T-helper 22 cell (primary cell): ENCODE results near the gene TPSAB1.
"Not testable (repeated sequence)": the region's sequence is repeated elsewhere in the genome, so short reads cannot be mapped to it uniquely, and the experiment has no call there.

Experiments
- DNase-seq: peaks from one replicate; pipeline ENCODE4 v3.0.0-alpha.2; 2020; ENCODE audit warnings: low read depth

Gene TPSAB1

DNA sequence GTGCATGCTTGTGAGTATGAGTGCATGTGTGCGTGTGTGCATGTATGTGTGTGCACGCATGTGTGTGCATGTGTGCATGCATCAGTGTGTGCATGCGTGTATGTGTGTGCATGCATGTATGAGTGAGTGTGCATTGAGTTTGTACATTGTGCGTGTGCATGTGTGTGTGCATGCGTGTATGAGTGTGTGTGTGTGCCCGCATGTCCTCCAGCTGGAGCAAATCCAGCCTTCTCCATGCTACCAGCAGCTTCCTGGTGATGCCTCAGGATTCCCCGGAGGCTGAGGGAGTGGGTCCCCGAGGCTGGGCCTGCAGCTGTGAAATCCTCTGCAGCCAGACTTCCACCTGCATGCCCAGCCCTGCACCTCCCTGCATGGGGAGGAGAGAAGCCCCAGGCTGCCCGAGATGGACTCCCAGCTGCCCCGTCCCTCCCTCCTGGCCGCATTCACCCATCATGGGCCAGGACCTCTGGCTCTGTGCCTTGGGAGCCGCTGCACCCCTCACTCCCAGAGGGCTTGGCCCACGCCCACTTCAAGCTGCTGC, 24.7 kb downstream of the TPSAB1 start:
- no peak for DNase-seq

DNA sequence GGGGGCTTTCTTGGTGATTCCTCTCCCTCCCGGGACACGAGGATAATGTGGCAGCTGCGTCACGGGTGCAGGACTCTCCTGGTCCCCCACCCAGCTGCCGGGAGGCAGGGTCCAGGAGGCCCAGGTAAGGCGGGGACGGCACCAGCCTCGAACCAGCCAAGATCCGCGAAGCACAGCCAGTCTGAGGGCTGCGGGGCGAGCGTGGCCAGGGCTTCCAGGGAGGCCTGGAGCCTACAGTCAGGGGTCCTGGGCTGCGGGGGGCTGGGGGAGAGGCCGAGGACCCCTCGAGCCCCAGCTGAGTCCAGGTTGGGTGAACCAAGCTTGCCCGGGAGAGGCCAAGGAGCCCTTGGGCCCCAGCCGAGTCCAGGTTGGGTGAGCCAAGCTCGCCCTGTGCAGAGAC, 25.3 kb downstream of the TPSAB1 start:
- no peak for DNase-seq

DNA sequence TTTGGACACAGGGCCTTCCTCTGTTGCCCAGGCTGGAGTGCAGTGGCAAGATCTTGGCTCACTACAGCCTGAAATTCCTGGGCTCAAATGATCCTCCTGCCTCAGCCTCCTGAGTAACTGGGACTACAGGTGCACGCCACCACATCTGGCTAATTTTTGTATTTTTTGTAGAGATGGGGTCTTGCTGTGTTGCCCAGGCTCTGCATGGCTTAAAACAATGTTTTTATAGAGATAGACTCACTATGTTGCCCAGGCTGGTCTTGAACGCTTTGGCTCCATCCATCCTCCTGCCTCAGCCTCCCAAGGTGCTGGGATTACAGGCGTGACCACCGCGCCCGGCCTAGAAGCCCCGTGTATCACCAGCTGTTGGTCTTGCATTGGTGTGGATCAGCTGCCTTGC, 28.9 kb downstream of the TPSAB1 start:
- not testable (repeated sequence) for DNase-seq

DNA sequence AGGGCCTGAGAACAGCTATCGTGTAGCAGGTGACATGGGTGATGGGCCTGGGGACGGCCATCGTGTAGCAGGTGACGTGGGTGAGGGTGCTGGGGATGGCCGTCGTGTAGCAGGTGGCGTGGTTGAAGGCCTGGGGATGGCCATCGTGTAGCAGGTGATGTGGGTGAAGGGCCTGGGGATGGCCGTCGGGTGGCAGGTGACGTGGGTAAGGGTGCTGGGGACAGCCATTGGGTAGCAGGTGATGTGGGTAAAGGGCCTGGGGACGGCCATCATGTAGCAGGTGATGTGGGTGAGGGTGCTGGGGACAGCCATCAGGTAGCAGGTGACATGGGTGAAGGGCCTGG, 30.8 kb downstream of the TPSAB1 start:
- no peak for DNase-seq

DNA sequence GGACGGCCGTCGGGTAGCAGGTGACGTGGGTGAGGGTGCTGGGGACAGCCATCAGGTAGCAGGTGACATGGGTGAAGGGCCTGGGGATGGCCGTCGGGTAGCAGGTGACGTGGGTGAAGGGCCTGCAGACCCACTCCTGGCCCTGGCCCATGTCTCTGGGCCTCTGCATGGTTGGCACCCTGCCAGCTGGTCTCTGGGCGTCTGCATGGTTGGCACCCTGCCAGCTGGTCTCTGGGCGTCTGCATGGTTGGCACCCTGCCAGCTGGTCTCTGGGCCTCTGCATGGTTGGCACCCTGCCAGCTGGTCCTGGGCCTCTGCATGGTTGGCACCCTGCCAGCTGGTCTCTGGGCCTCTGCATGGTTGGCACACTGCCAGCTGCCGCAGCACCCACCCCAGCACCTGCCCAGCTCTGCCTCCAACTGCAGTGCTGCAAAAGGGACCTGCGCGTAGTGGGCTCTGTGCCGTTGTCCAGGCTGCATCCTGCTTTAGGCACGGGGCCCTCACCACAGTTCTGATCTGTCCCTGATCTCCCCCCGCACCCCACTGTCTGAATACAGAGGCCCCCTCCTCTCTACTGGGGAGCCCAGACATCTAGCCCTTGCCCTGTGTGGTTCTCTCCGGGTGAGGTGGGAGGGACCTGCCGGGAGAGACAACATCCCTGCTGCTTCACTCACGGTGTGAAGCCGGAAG, 31.4 kb downstream of the TPSAB1 start:
- DNase-seq: not testable (repeated sequence)

DNA sequence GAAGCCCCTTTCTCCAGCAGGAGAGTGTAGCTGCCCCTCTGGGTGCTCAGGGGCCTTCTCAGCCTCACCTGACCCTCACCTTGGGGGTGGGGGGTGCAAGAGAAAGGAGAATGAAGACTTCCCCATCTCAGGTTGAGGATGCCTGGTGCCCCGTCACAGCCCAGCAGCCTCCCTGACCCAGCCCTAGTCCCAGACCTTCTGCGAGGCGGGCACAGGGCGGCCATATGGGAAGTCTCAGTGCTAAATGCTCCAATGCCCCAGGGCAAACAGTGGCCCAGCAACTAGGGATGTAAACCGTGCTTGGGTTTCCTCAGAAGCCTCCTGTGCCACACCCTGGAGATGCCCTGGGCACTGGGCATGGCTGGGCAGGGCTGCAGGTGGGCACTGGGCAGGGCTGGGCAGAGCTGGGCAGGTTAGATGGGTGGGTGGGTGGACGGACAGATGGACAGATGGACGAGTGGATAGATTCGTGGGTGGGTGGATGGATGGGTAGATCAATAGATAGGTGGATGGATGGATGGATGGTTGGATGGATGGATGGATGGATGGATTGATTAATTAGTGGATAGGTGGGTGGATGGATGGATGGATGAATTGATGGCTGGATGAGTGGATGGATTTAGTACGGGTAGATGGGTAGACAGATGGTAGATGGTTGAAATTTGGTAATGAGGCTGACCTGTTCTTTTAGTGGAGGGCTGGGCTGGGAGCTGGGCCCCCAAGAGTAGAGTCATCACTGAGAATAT, 32.1 kb downstream of the TPSAB1 start:
- no peak for DNase-seq

DNA sequence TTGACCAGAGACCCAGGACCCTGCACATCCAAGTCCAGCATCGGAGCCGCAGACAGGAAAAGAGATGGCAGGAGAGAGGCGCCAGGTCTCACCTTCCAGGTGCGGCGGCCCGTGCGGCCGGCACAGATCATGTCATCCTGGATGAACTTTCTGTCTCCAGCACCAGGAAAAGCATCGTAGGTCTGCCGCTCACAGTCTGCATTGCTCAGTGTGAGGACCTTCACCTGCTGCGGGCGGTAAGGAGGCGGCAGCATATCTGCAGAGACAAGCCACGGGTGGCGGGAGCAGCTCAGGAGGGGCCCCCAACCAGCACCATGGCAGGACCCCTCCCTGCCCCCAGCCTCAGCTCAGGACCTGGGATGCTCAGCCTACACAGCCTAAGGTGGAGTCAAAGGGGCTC, 33.3 kb downstream of the TPSAB1 start:
- DNase-seq: no peak

DNA sequence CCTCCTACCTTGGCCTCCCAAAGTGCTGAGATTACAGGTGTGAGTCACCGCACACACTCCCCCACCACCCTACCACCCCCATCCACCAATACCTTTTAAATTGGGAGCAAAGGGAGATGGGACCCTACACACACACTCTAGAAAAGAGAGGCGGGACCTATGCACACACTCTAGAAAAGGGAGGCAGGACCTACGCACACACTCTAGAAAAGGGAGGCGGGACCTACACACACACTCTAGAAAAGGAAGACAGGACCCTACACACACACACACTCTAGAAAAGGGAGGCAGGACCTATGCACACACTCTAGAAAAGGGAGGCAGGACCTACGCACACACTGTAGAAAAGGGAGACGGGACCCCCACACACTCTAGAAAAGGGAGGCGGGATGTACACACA, 34.3 kb downstream of the TPSAB1 start:
- DNase-seq: no peak

DNA sequence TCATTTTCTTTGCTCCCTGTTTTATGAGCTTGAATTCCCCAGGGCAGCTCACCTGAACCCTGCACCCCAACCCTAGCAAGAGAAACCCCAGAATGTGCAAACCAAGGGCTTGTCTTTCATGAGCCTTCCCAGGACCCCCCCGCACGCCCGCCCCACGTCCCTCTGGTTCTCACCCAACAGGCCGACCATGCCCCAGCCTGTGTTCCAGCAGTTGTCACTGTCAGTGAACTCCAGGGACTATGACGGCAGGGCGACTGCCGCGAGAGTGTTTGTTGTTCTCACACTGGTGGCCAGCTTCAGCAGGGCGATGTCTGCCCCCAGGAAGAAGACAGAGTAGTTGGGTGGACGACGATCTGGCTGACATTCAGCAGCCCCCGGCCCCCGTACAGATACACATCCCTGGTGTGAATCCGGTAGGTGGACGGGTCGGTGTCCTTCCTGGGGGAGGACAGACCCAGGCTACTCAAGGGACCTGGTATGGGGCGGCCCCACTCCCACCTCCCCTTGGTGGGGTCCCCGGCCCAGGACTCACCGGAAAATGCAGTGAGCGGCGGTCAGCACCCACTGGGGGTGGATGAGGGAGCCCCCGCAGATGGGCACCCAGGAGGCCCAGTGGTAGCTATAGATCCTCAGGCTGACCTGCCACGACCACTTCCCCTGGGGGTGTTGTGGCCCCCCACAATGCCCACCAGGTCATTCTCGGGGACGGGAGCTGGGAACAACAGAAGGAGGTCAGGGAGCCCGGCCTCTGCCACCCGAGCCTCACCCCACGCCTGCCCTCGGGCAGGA, 35.5 kb downstream of the TPSAB1 start:
- no peak for DNase-seq

DNA sequence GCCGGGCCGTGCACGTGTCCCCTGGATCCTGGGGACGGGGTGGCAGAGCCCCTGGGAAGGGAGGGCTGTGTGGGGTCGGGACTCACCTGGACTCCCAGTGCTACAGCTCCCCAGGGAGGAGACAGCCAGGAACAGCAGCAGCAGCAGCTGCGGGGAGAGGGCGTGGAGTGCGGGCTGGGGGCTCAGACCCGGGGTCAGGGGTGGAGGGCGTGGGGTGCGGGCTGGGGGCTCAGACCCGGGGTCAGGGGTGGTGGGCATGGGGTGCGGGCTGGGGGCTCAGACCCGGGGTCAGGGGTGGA, 36.0 kb downstream of the TPSAB1 start:
- DNase-seq: no peak

DNA sequence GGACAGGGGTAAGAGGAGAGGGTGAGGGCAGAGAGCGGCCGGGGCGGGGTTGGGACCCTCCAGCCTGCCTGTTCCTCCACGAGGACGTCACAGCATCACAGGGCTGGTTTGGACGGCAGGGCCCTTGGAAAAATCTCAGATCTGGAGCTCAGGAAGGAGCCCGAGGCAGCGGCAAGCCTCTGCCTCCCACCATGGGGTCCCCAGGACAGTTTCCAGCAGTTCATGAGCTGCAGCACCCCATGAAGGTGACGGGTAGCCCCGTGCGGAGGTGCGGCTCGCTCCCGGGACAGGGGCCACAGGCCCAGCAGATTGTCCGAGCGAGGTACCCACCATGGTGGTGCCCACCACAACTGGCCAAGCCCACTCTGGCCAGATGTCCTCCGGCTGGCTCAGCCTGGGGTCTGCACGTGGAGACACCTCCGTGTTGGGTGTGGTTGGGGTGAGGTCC, 36.7 kb downstream of the TPSAB1 start:
- DNase-seq: no peak

DNA sequence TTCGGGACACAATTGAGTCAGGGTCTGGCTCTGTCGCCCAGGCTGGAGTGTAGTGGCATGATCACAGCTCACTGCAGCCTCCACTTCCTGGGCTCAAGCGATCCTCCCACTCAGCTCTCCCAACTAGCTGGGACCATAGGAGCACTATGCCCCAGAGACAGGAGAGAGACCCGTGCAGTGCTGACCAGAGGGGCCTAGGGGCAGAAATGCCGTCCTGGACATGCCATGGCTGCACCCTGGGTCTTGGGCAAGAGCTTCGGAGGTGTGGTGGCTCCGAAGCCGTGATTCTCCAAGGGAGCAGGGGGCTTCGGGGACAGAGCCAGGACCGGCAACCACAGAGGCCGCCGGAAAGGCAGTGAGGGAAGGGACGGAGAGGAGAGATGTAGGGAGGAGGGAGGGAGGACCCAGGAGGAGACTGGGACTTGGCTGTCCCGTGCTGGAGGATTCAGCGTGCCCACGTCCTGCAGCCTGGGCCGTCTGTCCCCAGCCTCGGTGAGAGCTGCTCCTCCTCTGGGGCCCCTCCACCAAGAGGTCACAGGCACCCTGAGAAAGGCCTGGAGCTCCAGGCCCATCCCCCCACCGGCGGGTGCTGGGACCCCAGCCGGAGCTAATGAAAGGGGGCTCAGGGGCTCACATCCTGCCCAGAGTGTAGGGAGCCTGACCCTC, 37.2 kb downstream of the TPSAB1 start:
- no peak for DNase-seq

DNA sequence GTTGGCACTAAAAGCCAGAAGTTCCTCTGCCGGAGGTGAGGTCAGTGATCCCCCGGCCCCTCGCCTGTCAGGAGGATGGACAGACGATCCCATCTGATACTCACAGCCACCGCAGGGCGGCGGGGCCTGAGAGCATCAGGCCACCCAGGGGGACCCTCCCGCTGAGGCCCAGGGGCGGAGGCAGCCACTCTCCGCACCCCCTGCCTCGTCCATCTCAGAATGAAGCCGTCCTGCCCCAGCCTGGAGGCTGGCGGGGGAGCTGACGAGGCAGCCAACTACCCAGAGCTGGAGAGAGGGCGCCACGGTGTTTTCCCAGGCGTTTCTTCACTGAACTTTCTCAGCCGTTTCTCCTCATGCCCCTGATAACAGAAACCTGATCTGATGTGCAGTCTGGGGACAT, 38.0 kb downstream of the TPSAB1 start:
- DNase-seq: no peak

DNA sequence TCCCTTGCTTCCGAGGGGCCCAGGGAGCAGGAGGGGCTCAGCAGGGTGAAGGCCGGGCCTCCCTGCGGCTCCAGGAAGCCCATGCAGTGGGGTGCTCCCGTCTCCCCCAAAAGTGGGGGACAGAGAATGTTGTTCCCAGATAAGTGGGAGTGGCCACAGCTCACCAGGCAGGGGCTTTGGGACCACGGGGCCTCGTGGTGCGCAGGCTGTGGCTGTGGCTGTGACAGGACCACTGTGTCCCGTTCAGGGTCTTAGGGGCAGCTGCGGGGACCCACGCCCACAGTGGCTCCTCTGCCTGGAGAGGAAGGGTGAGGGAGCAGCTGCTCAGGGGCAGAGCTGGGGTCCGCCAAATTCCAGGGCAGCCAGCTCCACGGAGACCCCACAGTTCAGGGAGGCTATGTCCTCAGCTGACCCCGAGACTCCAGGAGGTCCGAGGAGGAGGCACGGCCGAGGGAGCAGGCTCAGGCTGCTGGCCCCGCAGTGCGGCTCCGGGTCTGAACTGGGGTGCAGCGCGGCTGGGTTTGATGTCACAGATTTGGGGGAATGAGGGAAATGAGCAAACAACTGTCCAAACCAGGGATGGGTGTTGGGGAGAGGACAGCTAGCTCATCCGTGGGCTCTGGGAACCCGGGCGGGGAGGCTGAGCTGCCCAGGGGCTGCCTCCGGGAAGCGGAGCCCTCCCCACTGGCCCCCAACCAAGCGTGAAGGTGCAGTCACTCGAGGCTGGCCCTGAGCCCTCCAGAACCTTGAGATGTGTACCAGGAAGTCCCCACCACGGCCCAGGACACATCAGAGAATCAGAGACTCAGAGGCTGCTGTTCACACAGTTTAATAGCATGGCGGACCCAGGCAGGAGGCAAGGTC, 38.8 kb downstream of the TPSAB1 start:
- DNase-seq: no peak

DNA sequence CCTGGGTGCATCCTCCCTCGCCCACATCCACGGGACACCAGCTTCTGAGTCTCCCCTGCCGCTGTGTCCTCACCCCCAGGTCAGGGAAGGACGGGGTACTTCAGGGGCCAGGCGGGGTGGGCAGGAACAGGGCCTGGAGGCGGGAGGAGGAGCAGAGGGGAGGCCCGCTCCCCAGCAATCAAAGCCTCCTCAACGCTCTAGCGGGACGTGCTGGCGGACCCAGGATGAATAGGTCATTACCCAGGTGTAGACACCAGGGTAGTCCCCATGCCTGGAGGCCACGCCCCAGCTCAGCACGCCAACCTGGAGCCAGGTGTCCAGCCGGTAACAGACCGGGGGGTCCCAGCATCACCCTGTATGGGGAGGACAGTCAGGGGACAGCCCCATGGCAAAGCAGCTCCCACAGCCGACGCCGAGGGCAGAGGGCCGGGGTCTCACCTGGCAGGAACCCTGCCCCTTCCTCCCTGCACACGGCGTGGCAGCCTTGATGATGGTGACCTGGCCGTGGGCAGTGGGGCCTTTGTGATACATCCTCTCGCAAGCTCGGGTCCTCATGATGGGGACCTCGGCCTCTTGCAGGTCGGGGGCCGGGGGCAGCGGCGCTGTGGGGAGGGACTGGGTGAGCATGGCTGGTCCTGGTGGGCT, 39.6 kb downstream of the TPSAB1 start:
- DNase-seq: no peak

DNA sequence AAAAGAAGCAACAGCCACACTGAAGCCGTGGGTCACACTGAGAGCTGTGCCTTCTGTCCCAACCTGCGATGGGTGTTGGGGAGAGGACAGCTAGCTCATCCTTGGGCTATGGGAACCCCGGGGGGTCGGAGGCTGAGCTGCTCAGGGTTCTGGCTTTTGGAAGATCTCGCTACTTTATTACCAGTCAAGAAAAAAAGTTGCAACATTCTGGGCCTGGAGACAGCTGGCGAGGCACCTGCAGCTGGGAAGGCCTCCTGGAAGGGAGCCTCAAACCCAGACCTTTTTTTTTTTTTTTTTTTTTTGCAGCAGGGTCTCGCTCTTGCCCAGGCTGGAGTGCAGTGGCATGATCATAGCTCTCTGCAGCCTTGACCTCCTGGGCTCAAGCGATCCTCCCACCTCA, 40.3 kb downstream of the TPSAB1 start:
- no peak for DNase-seq

DNA sequence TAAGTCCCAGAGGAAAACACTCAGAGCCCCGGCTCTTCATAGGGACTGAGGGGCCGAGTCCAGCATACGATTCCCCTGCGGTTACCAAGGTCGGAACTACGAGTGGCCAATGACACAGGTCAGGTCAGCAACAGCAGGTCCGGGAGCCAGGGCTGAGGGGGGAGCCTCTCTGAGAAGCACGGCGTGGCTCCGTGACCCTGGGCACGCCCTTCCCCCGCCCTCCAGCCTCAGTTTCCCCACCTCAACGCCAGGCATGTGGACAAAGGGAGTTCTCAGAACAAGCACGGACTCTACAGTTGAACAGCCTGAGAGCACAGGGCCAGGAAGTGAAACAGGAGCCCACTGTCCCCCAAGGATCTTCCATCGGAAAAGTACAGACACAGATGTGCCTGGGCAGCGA, 41.0 kb downstream of the TPSAB1 start:
- no peak for DNase-seq

DNA sequence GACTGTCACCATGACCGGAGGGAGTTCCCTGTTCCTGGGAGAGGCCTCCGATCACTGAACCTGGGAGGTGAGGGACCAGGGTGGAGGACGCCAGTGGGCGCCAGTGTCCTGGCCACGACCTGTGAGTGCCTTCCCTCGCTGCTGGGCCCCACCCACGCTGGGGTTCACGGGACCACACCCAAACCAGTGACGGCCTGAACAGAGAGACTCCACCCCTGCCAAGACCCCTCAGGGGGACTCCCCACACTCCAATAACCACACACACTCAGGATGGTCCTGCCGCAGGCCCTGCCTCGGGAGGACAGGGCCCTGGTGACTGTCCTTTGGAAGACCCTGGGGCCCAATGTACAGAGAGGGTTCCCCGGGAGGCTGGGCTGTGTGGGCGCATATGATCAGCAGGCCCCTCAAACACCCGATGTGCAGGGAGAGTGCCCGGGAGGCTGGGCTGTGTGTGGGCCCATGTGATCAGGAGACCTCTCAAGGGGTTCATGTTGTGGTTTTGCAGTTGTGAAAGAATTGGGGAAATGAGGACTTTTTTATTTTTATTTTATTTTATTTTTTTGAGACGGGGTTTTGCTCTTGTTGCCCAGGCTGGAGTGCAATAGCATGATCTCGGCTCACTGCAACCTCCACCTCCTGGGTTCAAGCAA, 41.9 kb downstream of the TPSAB1 start:
- no peak for DNase-seq

DNA sequence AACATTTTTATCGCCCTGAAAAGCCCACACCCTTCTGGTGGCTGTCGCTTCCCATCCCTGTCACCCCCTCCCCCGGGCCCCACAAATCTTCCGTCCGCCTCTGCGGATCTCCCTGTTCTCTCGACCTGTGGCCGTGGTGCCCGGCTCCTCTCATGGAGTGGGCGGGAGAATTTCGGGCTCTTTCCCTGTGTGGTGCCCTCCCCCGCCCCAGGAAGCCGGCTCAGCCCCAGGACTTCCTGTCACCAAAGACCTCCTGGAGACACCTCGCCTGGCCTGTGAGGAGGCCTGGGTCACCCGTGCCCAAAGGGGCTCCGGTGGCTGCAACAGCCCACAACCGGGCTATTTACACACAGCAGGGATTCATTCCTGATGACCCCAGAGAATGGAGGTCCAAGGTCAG, 42.8 kb downstream of the TPSAB1 start:
- DNase-seq: no peak

DNA sequence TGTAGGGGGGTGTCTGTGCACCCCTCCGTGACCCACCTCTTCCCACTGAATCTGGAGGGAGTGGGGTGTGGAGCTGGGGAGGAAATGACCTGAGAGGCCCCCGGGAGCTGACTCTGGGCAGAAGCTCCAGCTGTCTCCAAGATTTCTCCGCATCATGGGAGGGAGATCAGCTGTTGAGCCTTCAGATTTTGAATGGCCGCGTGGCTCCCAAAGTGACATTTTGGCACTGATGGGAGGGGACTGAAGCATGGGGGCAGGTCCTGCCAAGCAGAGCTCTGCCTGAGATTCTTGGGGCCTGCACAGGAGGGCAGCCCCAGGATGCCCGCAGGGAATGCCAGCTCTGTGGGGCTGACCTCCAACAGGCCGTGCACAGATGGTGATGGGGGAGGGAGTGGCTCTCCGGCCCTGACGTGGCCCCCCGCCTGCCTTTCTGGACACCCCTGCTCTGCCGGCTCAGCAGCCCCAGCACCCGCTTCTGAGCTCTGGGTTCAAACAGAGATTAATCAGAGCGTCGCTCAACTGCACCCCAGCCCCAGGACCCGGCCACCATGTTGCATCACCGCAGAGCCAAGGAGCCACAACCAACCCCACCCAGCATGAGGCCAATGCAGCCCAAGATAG, 43.6 kb downstream of the TPSAB1 start:
- no peak for DNase-seq
